IMR-90 (cell line): ENCODE measurements around the gene SEMA4A. TPM values are rescaled to one million over a fixed set of nuclear protein-coding genes. Genes with fewer than 3 reads are reported as not detected.

ENCODE experiments used
- ATAC-seq: fragments of 200-7000 bp; cut with Tn5 transposase; 2 replicates; pipeline ENCODE4 v1.9.1; 2020; ENCODE audit warnings: low read depth, mild to moderate bottlenecking, moderate library complexity
- BruUV-seq: library from RNA; stranded (reverse); fragments of 400-500 nt; replicated peaks from 2 replicates; lab custom pipeline; 2021; lab: Mats Ljungman, UMichigan
- CTCF ChIA-PET: fragments of 300-600 bp; formaldehyde crosslinking; extraction: SDS; loops from one replicate; lab custom pipeline; 2021; ENCODE audit warnings: antibody characterized with exemption; lab: Yijun Ruan, JAX
- POLR2A ChIA-PET: fragments of 300-600 bp; sonication (Branson Sonifier 250); formaldehyde crosslinking; loops from one replicate; lab custom pipeline; 2022; ENCODE audit warnings: antibody characterized with exemption; ENCODE audit not compliant: unreplicated experiment; lab: Charles Lee
- DNase-seq: peaks from one replicate; pipeline ENCODE4 v3.0.0; 2013
- H2AFZ ChIP-seq: replicated peaks from 2 replicates; pipeline ENCODE3; 2013; ENCODE audit warnings: low read length, mild to moderate bottlenecking; ENCODE audit not compliant: poor library complexity
- H2AK5ac ChIP-seq: 2 replicates; pipeline ENCODE4 v1.6.1; 2013; ENCODE audit warnings: low read depth, low read length, inconsistent platforms
- H2AK9ac ChIP-seq: replicated peaks from 2 replicates; pipeline ENCODE3; 2013; ENCODE audit warnings: mild to moderate bottlenecking, low read depth, low read length, moderate library complexity; ENCODE audit not compliant: poor library complexity
- H2BK120ac ChIP-seq: 2 replicates; pipeline ENCODE4 v1.6.1; 2013; ENCODE audit warnings: low read depth, low read length, inconsistent platforms
- H2BK15ac ChIP-seq: 3 replicates; pipeline ENCODE4 v1.6.1; 2013; ENCODE audit warnings: low read depth, low read length, inconsistent platforms
- H2BK20ac ChIP-seq: 2 replicates; pipeline ENCODE4 v1.6.1; 2013; ENCODE audit warnings: low read depth, mild to moderate bottlenecking, inconsistent platforms, low read length, moderate library complexity
- H2BK5ac ChIP-seq: 2 replicates; pipeline ENCODE4 v1.6.1; 2013; ENCODE audit warnings: mild to moderate bottlenecking, low read depth, low read length, inconsistent platforms; ENCODE audit not compliant: poor library complexity, severe bottlenecking
- H3K14ac ChIP-seq: replicated peaks from 2 replicates; pipeline ENCODE4 v1.6.1; 2013; ENCODE audit warnings: low read depth, low read length, inconsistent platforms
- H3K18ac ChIP-seq: 2 replicates; pipeline ENCODE4 v1.6.1; 2013; ENCODE audit warnings: low read depth, low read length, control low read depth
- H3K23ac ChIP-seq: 2 replicates; pipeline ENCODE4 v1.6.1; 2013; ENCODE audit warnings: low read depth, low read length, inconsistent platforms
- H3K27ac ChIP-seq: 2 replicates; pipeline ENCODE4 v1.5.1; 2013; ENCODE audit warnings: mild to moderate bottlenecking, control low read depth, low read length; ENCODE audit not compliant: insufficient read depth
- H3K27me3 ChIP-seq: 2 replicates; pipeline ENCODE4 v1.6.1; 2013; ENCODE audit warnings: low read length; ENCODE audit not compliant: control insufficient read depth, insufficient read depth
- H3K36me3 ChIP-seq: 2 replicates; pipeline ENCODE4 v1.6.1; 2013; ENCODE audit warnings: low read length, mixed read lengths; ENCODE audit not compliant: control insufficient read depth, insufficient read depth
- H3K4ac ChIP-seq: 2 replicates; pipeline ENCODE4 v1.6.1; 2013; ENCODE audit warnings: low read depth, low read length, inconsistent platforms
- H3K4me1 ChIP-seq: 2 replicates; pipeline ENCODE4 v1.6.1; 2013; ENCODE audit warnings: low read length, mixed read lengths; ENCODE audit not compliant: control insufficient read depth, insufficient read depth
- H3K4me2 ChIP-seq: 2 replicates; pipeline ENCODE4 v1.6.1; 2013; ENCODE audit warnings: low read depth, mild to moderate bottlenecking, control low read depth, low read length, moderate library complexity
- H3K4me3 ChIP-seq: 2 replicates; pipeline ENCODE4 v1.5.1; 2013; ENCODE audit warnings: low read depth, mild to moderate bottlenecking, control low read depth, low read length, moderate library complexity; ENCODE audit not compliant: insufficient read depth
- H3K56ac ChIP-seq: 2 replicates; pipeline ENCODE4 v1.6.1; 2013; ENCODE audit warnings: low read length, inconsistent platforms; ENCODE audit not compliant: insufficient read depth; ENCODE audit errors: extremely low read depth
- H3K79me1 ChIP-seq, 2 experiments: 2 replicates each; pipeline ENCODE4 v1.6.1; 2013; ENCODE audit warnings: low read length in 2 of 2, inconsistent platforms in 1 of 2, low read depth in 1 of 2
- H3K9ac ChIP-seq: 2 replicates; pipeline ENCODE4 v1.6.1; 2013; ENCODE audit warnings: low read depth, low read length, control low read depth
- H3K9me1 ChIP-seq: 2 replicates; pipeline ENCODE4 v1.6.1; 2013; ENCODE audit warnings: low read length, inconsistent platforms; ENCODE audit not compliant: insufficient read depth
- H3K9me3 ChIP-seq: 2 replicates; pipeline ENCODE4 v1.6.1; 2013; ENCODE audit warnings: low read length; ENCODE audit not compliant: control insufficient read depth, insufficient read depth
- H4K20me1 ChIP-seq: 2 replicates; pipeline ENCODE4 v1.6.1; 2013; ENCODE audit warnings: low read length, inconsistent platforms; ENCODE audit not compliant: insufficient read depth
- H4K5ac ChIP-seq: 2 replicates; pipeline ENCODE4 v1.6.1; 2013; ENCODE audit warnings: mild to moderate bottlenecking, low read depth, low read length, control low read depth
- H4K8ac ChIP-seq, 2 experiments: 2 replicates each; pipeline ENCODE4 v1.6.1; 2013; ENCODE audit warnings: low read depth in 2 of 2, low read length in 2 of 2, control low read depth in 1 of 2, inconsistent platforms in 1 of 2
- H4K91ac ChIP-seq: 2 replicates; pipeline ENCODE4 v1.6.1; 2013; ENCODE audit warnings: low read depth, low read length, inconsistent platforms; ENCODE audit not compliant: insufficient read depth
- BHLHE40 ChIP-seq: fragments of 150-350 bp; IDR thresholded peaks from 2 replicates; pipeline ENCODE4 v1.6.1; 2016; ENCODE audit warnings: mild to moderate bottlenecking, low read depth, low read length
- ELK1 ChIP-seq: fragments of 150-350 bp; IDR thresholded peaks from 2 replicates; pipeline ENCODE4 v1.6.1; 2016; ENCODE audit warnings: low read depth, mild to moderate bottlenecking, low read length, moderate library complexity, borderline replicate concordance
- FOS ChIP-seq: fragments of 150-350 bp; IDR thresholded peaks from 2 replicates; pipeline ENCODE4 v1.6.1; 2016; ENCODE audit warnings: low read depth, low read length
- MAFK ChIP-seq: IDR thresholded peaks from 2 replicates; pipeline ENCODE4 v1.6.1; 2012; ENCODE audit warnings: low read depth, low read length, improper control_type of control experiment
- RCOR1 ChIP-seq: IDR thresholded peaks from 2 replicates; pipeline ENCODE4 v1.6.1; 2012; ENCODE audit warnings: mild to moderate bottlenecking, low read length, improper control_type of control experiment; ENCODE audit not compliant: insufficient replicate concordance
- RFX5 ChIP-seq: IDR thresholded peaks from 2 replicates; pipeline ENCODE4 v1.8.0; 2012; ENCODE audit warnings: low read depth, mild to moderate bottlenecking, low read length, moderate library complexity
- SMC3 ChIP-seq: fragments of 150-350 bp; IDR thresholded peaks from 2 replicates; pipeline ENCODE4 v1.6.1; 2016; ENCODE audit warnings: low read depth, mild to moderate bottlenecking, antibody characterized with exemption, low read length, moderate library complexity
- WGBS, 2 experiments: methylation state at CpG; one replicate each; pipeline versions ENCODE4 v1.1.5 to v1.1.7; 2013; ENCODE audit warnings: missing lambda C conversion rate in 2 of 2; ENCODE audit not compliant: insufficient read length in 1 of 2; ENCODE audit errors: extremely low coverage in 2 of 2; 5-methylcytosine and 5-hydroxymethylcytosine counted together
- dilution Hi-C: fragments of 300-500 bp; cut with HindIII; formaldehyde crosslinking; loops from one replicate; pipeline ENCODE4 v1.14.3; 2018; ENCODE audit warnings: low sequenced_read_pairs; ENCODE audit not compliant: unreplicated experiment
- in situ Hi-C: fragments of 300-500 bp; cut with MboI; formaldehyde crosslinking; loops from 3 replicates; pipeline ENCODE4 v1.14.3; 2019; ENCODE audit warnings: low sequenced_read_pairs, inconsistent platforms, mixed read lengths
- intact Hi-C: fragments of 100-400 bp; cut with micrococcal nuclease; formaldehyde crosslinking; loops from 2 replicates; pipeline ENCODE4 v1.10.0; 2022
- polyA plus RNA-seq, 3 experiments: library from polyadenylated mRNA; depleted of rRNA; stranded (reverse); fragments of >200 nt; gene quantifications; 2 replicates each; pipeline ENCODE4 v1.2.3, GENCODE V29; 2012; ENCODE audit warnings: low replicate concordance in 1 of 3
- total RNA-seq: library from RNA; depleted of rRNA; stranded (reverse); fragments of >200 nt; gene quantifications from 2 replicates; pipeline ENCODE4 v1.2.3, GENCODE V29; 2012

SEMA4A gene
- total and polyA plus RNA-seq, 2 of the 4 experiments (the other 2 are of a cell fraction) = 0.18 to 0.86 TPM

GRCh38 chr1:156200044-156200443 lies 46.7 kb downstream of the SEMA4A start:
- H4K20me1 ChIP-seq = peaks cover 20% of the 10 kb centered on the region; the same call in 1 of the 2 replicates
- BruUV-seq = no TSS peak
- POLR2A ChIA-PET = no interaction called here

More at GRCh38 chr1:156200044-156200443, 46.7 kb downstream of the SEMA4A start:
- CTCF ChIA-PET = no interaction called here
- Histone ChIP-seq H4K8ac (no peak overlapping the region), H3K4ac (no peak overlapping the region), H2BK20ac (no peak overlapping the region), H3K14ac (no peak overlapping the region), H3K4me2 (no peak overlapping the region), H3K4me1 (peaks cover 3% of the 10 kb centered on the region), H3K9me3 (no peaks in the 10 kb centered on the region), H3K18ac (no peak overlapping the region), H2AK9ac (no peak overlapping the region), H3K36me3 (peaks cover 16% of the 10 kb centered on the region), H3K9me1 (peaks cover 23% of the 10 kb centered on the region), H3K9ac (no peak overlapping the region), H2BK5ac (no peak overlapping the region), H3K27ac (no peak overlapping the region), H4K91ac (no peak overlapping the region), H3K23ac (no peak overlapping the region), H3K56ac (no peak overlapping the region), H3K27me3 (no peaks in the 10 kb centered on the region), H2BK15ac (no peak overlapping the region), H4K5ac (no peak overlapping the region), H3K79me1 (peaks cover 25 to 78% of the 10 kb centered on the region in 2 experiments), H3K4me3 (no peak overlapping the region), H2AFZ (no peak overlapping the region), H2BK120ac (no peak overlapping the region), H2AK5ac (no peak overlapping the region)
- WGBS, 2 experiments = 94% methylated on average over 2 of the region's 8 CpGs; no CpG with 5 or more reads in 1 of the 2 experiments
- dilution Hi-C loops (no loop called here), in situ Hi-C loops (no loop called here), intact Hi-C loops (no loop called here)
- DNase-seq (no peak), ATAC-seq (no peak)
- no peak for TF ChIP-seq BHLHE40
- no peak for TF ChIP-seq RCOR1
- no peak for TF ChIP-seq SMC3
- no peak for TF ChIP-seq RFX5
- TF ChIP-seq ELK1 = no peak
- TF ChIP-seq MAFK = no peak
- TF ChIP-seq FOS = no peak
